Testis (tissue), 2 donors: ENCODE measurements around the gene PSMD6.

ENCODE experiments used
- POLR2A ChIP-seq: fragments of 450-650 bp; IDR thresholded peaks from one replicate; pipeline ENCODE4 v1.6.1; 2017; ENCODE audit warnings: antibody characterized with exemption, mild to moderate bottlenecking, moderate library complexity
- TF ChIP-seq, protein P1 (sequence below), 3 experiments: fragments of 450-650 bp in 2 of 3; fragments of 200-600 bp in 1 of 3; sonication (generic) in 1 of 3; IDR thresholded peaks; one replicate each; pipeline ENCODE4 v1.5.1; 2016 to 2019; ENCODE audit warnings: antibody characterized with exemption in 3 of 3, mild to moderate bottlenecking in 2 of 3, moderate library complexity in 1 of 3

- TF ChIP-seq POLR2A, result no peak
- TF ChIP-seq, protein P1, sequence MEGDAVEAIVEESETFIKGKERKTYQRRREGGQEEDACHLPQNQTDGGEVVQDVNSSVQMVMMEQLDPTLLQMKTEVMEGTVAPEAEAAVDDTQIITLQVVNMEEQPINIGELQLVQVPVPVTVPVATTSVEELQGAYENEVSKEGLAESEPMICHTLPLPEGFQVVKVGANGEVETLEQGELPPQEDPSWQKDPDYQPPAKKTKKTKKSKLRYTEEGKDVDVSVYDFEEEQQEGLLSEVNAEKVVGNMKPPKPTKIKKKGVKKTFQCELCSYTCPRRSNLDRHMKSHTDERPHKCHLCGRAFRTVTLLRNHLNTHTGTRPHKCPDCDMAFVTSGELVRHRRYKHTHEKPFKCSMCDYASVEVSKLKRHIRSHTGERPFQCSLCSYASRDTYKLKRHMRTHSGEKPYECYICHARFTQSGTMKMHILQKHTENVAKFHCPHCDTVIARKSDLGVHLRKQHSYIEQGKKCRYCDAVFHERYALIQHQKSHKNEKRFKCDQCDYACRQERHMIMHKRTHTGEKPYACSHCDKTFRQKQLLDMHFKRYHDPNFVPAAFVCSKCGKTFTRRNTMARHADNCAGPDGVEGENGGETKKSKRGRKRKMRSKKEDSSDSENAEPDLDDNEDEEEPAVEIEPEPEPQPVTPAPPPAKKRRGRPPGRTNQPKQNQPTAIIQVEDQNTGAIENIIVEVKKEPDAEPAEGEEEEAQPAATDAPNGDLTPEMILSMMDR (IDR thresholded peaks at IDR 0.05), result no peak
Measured at GRCh38 chr3:64000453-64001055, 22.7 kb downstream of the PSMD6 start.
